Cerebellar nuclear complex (tissue), 1 donor: ENCODE data around the gene AVPR1A.
"Not testable (repeated sequence)": the region's sequence is repeated elsewhere in the genome, so short reads cannot be mapped to it uniquely, and the experiment has no call there.

Experiments used
- DNase-seq, 2 experiments: peaks; one replicate each; lab custom pipeline; 2025; lab: John Stamatoyannopoulos, UW

Gene AVPR1A

GRCh38 chr12:63150713-63151622 lies at the start of gene AVPR1A:
TSS of gene AVPR1A (minus strand) at chr12:63151201. CDS start at chr12:63150836, 365 bp downstream.
- no peak for DNase-seq

- no peak for DNase-seq
These were observed 45.2 kb upstream of the AVPR1A start for GRCh38 chr12:63196168-63196567.

- DNase-seq = no peak
These were observed 28.2 kb upstream of the AVPR1A start for GRCh38 chr12:63179224-63179623.

GRCh38 chr12:63170321-63170720 lies 19.3 kb upstream of the AVPR1A start:
- no peak for DNase-seq

- DNase-seq = not testable (repeated sequence)
These were observed 16.7 kb upstream of the AVPR1A start for GRCh38 chr12:63167741-63168140.

- DNase-seq = no peak
These were observed 13.9 kb upstream of the AVPR1A start for GRCh38 chr12:63164911-63165310.

GRCh38 chr12:63163541-63163940 lies 12.5 kb upstream of the AVPR1A start:
- DNase-seq = no peak

- no peak for DNase-seq
These were observed 4.4 kb upstream of the AVPR1A start for GRCh38 chr12:63155375-63155774.

GRCh38 chr12:63154560-63154959 lies 3.6 kb upstream of the AVPR1A start:
- DNase-seq = no peak

GRCh38 chr12:63152321-63152700 lies 1.3 kb upstream of the AVPR1A start:
- no peak for DNase-seq

GRCh38 chr12:63151623-63152320 lies 771 bp upstream of the AVPR1A start:
- DNase-seq = no peak

GRCh38 chr12:63149909-63150712 lies 890 bp downstream of the AVPR1A start:
- no peak for DNase-seq

- no peak for DNase-seq
These were observed 6.4 kb downstream of the AVPR1A start for GRCh38 chr12:63144556-63144955.

GRCh38 chr12:63138488-63138887 lies 12.5 kb downstream of the AVPR1A start:
- DNase-seq = no peak

GRCh38 chr12:63133981-63134380 lies 17.0 kb downstream of the AVPR1A start:
- no peak for DNase-seq

- no peak for DNase-seq
These were observed 18.8 kb downstream of the AVPR1A start for GRCh38 chr12:63132201-63132600.

GRCh38 chr12:63129927-63130326 lies 21.1 kb downstream of the AVPR1A start:
- DNase-seq = no peak

- no peak for DNase-seq
These were observed 26.2 kb downstream of the AVPR1A start for GRCh38 chr12:63124778-63125177.

- DNase-seq = no peak
These were observed 47.4 kb downstream of the AVPR1A start for GRCh38 chr12:63103494-63104131.

GRCh38 chr12:63101920-63102319 lies 49.1 kb downstream of the AVPR1A start:
- no peak for DNase-seq

GRCh38 chr12:63098851-63099250 lies 52.1 kb downstream of the AVPR1A start:
- no peak for DNase-seq
